Tibial nerve (tissue), 4 donors: ENCODE data around the gene SPTB. TPM values are rescaled to one million over a fixed set of nuclear protein-coding genes. Genes with fewer than 3 reads are reported as not detected.

Experiments
- DNase-seq, 2 donors: peaks; one replicate each; pipeline ENCODE4 v3.0.0-alpha.2; 2019; ENCODE audit warnings: low spot score in 2 of 2
- H3K27ac ChIP-seq, 4 donors: fragments of 200-600 bp; sonication (generic) in 3 of 4; one replicate each; pipeline ENCODE4 v1.5.1; 2017 to 2019; ENCODE audit warnings: mild to moderate bottlenecking in 1 of 4
- H3K27me3 ChIP-seq, 2 donors: fragments of 200-600 bp; sonication (generic) in 1 of 2; one replicate each; pipeline versions ENCODE4 v1.5.1 to v1.6.0; 2017 to 2019
- H3K36me3 ChIP-seq, 3 donors: fragments of 200-600 bp; sonication (generic); one replicate each; pipeline ENCODE4 v1.5.1; 2018 to 2019
- H3K4me1 ChIP-seq, 4 donors: fragments of 200-600 bp; sonication (generic) in 3 of 4; one replicate each; pipeline ENCODE4 v1.5.1; 2017 to 2019
- H3K4me3 ChIP-seq, 4 donors: fragments of 200-600 bp; sonication (generic) in 3 of 4; one replicate each; pipeline ENCODE4 v1.5.1; 2017 to 2019; ENCODE audit warnings: mild to moderate bottlenecking in 1 of 4, moderate library complexity in 1 of 4
- H3K9me3 ChIP-seq, 4 donors: fragments of 200-600 bp; sonication (generic) in 3 of 4; one replicate each; pipeline ENCODE4 v1.5.1; 2017 to 2019
- CTCF ChIP-seq, 5 experiments: fragments of 200-600 bp in 3 of 5; fragments of 450-650 bp in 2 of 5; sonication (generic) in 3 of 5; IDR thresholded peaks; one replicate each; pipeline ENCODE4 v1.5.1; 2016 to 2019; ENCODE audit warnings: antibody characterized with exemption in 5 of 5, mild to moderate bottlenecking in 3 of 5, moderate library complexity in 2 of 5
- EP300 ChIP-seq, 2 donors: sonication (generic); formaldehyde crosslinking; IDR thresholded peaks; one replicate each; pipeline ENCODE4 v1.6.1; 2017; ENCODE audit warnings: antibody characterized with exemption in 2 of 2, mild to moderate bottlenecking in 1 of 2
- POLR2A ChIP-seq, 2 donors: fragments of 450-650 bp; IDR thresholded peaks; one replicate each; pipeline ENCODE4 v1.6.1; 2017; ENCODE audit warnings: antibody characterized with exemption in 2 of 2, mild to moderate bottlenecking in 2 of 2, moderate library complexity in 2 of 2
- WGBS, 2 donors: methylation state at CpG; one replicate each; pipeline ENCODE4 v1.1.5; 2018; 5-methylcytosine and 5-hydroxymethylcytosine counted together
- total RNA-seq, 4 donors: library from RNA; depleted of rRNA; stranded (reverse); fragments of >200 nt; gene quantifications; one replicate each; pipeline ENCODE4 v1.1.0, GENCODE V29; 2016

The SPTB gene
- total RNA-seq, 4 donors from 2014 or later: 4.5 to 12.6 (median 9.2) TPM

GRCh38 chr14:64741200-64741599 is 138.5 kb downstream of the SPTB start:
- Histone ChIP-seq H3K27ac (peak overlapping the region in 1 of 4 donors; percentile 11), H3K36me3 (peaks cover 0 to 95% (median 4%) of the 10 kb centered on the region in 3 donors), H3K4me1 (peaks cover 0 to 24% (median 10%) of the 10 kb centered on the region in 4 donors), H3K9me3 (no peaks in the 10 kb centered on the region), H3K4me3 (no peak overlapping the region), H3K27me3 (no peaks in the 10 kb centered on the region)
- no peak for DNase-seq
- 95 to 96% methylated on average over 12 to 14 of the region's 15 CpGs for WGBS, 2 donors
- TF ChIP-seq POLR2A (IDR thresholded peaks at IDR 0.05) (no peak), EP300 (IDR thresholded peaks at IDR 0.05) (no peak), CTCF (IDR thresholded peaks at IDR 0.05) (no peak)

- Histone ChIP-seq H3K36me3 (peaks cover 0 to 80% (median 4%) of the 10 kb centered on the region in 3 donors), H3K27ac (peak overlapping the region in 1 of 4 donors; percentile 62), H3K4me3 (no peak overlapping the region), H3K9me3 (no peaks in the 10 kb centered on the region), H3K4me1 (peaks cover 0 to 33% (median 8%) of the 10 kb centered on the region in 4 donors), H3K27me3 (no peaks in the 10 kb centered on the region)
- no peak for TF ChIP-seq CTCF (IDR thresholded peaks at IDR 0.05)
- no peak for TF ChIP-seq EP300 (IDR thresholded peaks at IDR 0.05)
- TF ChIP-seq POLR2A (IDR thresholded peaks at IDR 0.05): no peak
- WGBS, 2 donors: 76 to 79% methylated on average over 7 to 9 of the region's 9 CpGs
- DNase-seq: no peak
Measured at GRCh38 chr14:64738281-64738804, 141.4 kb downstream of the SPTB start.

- no peak for TF ChIP-seq POLR2A (IDR thresholded peaks at IDR 0.05)
- no peak for TF ChIP-seq CTCF (IDR thresholded peaks at IDR 0.05)
- TF ChIP-seq EP300 (IDR thresholded peaks at IDR 0.05): no peak
- Histone ChIP-seq H3K4me3 (no peak overlapping the region), H3K4me1 (peaks cover 0 to 33% (median 8%) of the 10 kb centered on the region in 4 donors), H3K27me3 (no peaks in the 10 kb centered on the region), H3K9me3 (no peaks in the 10 kb centered on the region), H3K36me3 (peaks cover 0 to 80% (median 4%) of the 10 kb centered on the region in 3 donors), H3K27ac (peak overlapping the region in 2 of 4 donors; percentile 8 to 62)
- no peak for DNase-seq
- 78 to 87% methylated on average over 17 of the region's 17 CpGs for WGBS, 2 donors
Measured at GRCh38 chr14:64737391-64738280, 142.1 kb downstream of the SPTB start.

- H3K4me1 ChIP-seq: peaks cover 0 to 33% (median 8%) of the 10 kb centered on the region in 4 donors
- peak overlapping the region in 2 of 4 donors; percentile 1 to 62 for H3K27ac ChIP-seq
- no peak for DNase-seq
Measured at GRCh38 chr14:64736271-64737169, 143.2 kb downstream of the SPTB start.

More at GRCh38 chr14:64736271-64737169, 143.2 kb downstream of the SPTB start:
- Histone ChIP-seq H3K36me3 (peaks cover 0 to 80% (median 0%) of the 10 kb centered on the region in 3 donors), H3K4me3 (no peak overlapping the region), H3K27me3 (no peaks in the 10 kb centered on the region), H3K9me3 (no peaks in the 10 kb centered on the region)
- TF ChIP-seq CTCF (IDR thresholded peaks at IDR 0.05) (no peak), EP300 (IDR thresholded peaks at IDR 0.05) (no peak)
- WGBS, 2 donors: 85 to 92% methylated on average over 20 to 28 of the region's 28 CpGs
